Parathyroid adenoma (tissue), 2 donors: ENCODE results near the gene PCBP2.

ENCODE experiments used
- H2AFZ ChIP-seq: fragments of 300-600 bp; sonication (generic); one replicate; pipeline ENCODE4 v1.7.0; 2017; ENCODE audit warnings: antibody characterized with exemption, mild to moderate bottlenecking
- H3K27ac ChIP-seq: fragments of 300-600 bp; sonication (generic); one replicate; pipeline ENCODE4 v1.7.0; 2017
- H3K27me3 ChIP-seq: fragments of 300-600 bp; sonication (generic); one replicate; pipeline ENCODE4 v1.7.0; 2017; ENCODE audit warnings: low read length; ENCODE audit not compliant: control insufficient read depth, insufficient read depth
- H3K36me3 ChIP-seq: fragments of 300-600 bp; sonication (generic); one replicate; pipeline ENCODE4 v1.7.0; 2017; ENCODE audit warnings: low read length; ENCODE audit not compliant: control insufficient read depth, insufficient read depth
- H3K4me1 ChIP-seq: fragments of 300-600 bp; sonication (generic); one replicate; pipeline ENCODE4 v1.7.0; 2017; ENCODE audit warnings: control low read depth
- H3K4me2 ChIP-seq: fragments of 300-600 bp; sonication (generic); one replicate; pipeline ENCODE4 v1.7.0; 2017; ENCODE audit warnings: low read length
- H3K4me3 ChIP-seq: fragments of 300-600 bp; sonication (generic); one replicate; pipeline ENCODE4 v1.7.0; 2017; ENCODE audit warnings: low read depth, low read length
- H3K79me2 ChIP-seq: fragments of 300-600 bp; sonication (generic); one replicate; pipeline ENCODE4 v1.7.0; 2017; ENCODE audit warnings: control low read depth
- H3K9ac ChIP-seq: fragments of 300-600 bp; sonication (generic); one replicate; pipeline ENCODE4 v1.7.0; 2017; ENCODE audit warnings: mild to moderate bottlenecking
- H3K9me3 ChIP-seq: fragments of 300-600 bp; sonication (generic); one replicate; pipeline ENCODE4 v1.7.0; 2017; ENCODE audit warnings: low read length; ENCODE audit not compliant: control insufficient read depth
- TF ChIP-seq, protein P1 (sequence below): fragments of 300-600 bp; sonication (generic); IDR thresholded peaks from one replicate; pipeline ENCODE4 v1.7.0; 2017; ENCODE audit warnings: antibody characterized with exemption, mild to moderate bottlenecking
- donor health status: primary hyperparathyroidism.

Gene PCBP2

DNA sequence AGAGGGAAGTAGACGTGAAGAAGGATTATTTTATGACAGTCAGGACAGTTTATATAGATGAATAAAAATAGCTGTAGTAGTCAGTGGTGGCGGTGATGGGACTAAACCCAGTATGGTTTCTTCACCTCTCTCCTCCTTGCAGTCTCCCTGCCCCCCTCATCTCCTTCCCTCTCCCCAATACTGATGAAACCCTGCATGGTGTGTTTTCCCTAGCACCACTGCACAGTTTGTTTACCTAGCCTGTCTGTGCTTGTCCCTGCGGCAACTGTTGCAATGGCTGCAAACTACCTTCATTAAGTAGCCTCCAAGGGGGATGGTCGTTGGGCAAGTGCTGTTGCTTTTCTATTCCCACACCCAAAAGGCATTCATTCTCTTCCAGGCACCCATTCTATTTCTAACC, 14.7 kb downstream of the PCBP2 start:
- Histone ChIP-seq H3K4me2 (no peak overlapping the region), H3K27me3 (no peaks in the 10 kb centered on the region), H3K9me3 (no peaks in the 10 kb centered on the region), H3K9ac (no peak overlapping the region), H3K4me3 (no peak overlapping the region), H2AFZ (no peak overlapping the region), H3K27ac (no peak overlapping the region), H3K79me2 (peaks cover 30% of the 10 kb centered on the region), H3K4me1 (peaks cover 3% of the 10 kb centered on the region), H3K36me3 (no peaks in the 10 kb centered on the region)
- TF ChIP-seq, protein P1, sequence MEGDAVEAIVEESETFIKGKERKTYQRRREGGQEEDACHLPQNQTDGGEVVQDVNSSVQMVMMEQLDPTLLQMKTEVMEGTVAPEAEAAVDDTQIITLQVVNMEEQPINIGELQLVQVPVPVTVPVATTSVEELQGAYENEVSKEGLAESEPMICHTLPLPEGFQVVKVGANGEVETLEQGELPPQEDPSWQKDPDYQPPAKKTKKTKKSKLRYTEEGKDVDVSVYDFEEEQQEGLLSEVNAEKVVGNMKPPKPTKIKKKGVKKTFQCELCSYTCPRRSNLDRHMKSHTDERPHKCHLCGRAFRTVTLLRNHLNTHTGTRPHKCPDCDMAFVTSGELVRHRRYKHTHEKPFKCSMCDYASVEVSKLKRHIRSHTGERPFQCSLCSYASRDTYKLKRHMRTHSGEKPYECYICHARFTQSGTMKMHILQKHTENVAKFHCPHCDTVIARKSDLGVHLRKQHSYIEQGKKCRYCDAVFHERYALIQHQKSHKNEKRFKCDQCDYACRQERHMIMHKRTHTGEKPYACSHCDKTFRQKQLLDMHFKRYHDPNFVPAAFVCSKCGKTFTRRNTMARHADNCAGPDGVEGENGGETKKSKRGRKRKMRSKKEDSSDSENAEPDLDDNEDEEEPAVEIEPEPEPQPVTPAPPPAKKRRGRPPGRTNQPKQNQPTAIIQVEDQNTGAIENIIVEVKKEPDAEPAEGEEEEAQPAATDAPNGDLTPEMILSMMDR, result no peak

DNA sequence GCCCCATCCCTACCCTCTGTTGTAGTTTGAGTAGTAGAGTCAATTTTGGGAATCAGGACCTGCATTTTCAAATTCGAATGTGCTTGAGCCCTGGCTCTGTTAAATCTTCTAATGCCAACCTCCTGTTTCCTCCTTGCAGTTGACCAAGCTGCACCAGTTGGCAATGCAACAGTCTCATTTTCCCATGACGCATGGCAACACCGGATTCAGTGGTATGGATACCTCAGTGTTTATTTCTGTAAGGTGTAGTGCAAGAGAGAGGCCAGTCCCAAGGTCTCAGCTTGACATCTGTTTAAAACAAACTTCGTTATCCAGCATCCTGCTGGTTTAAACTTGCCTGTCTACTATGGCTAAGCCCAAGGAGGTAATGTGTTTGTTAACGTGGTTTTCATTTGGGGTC, 15.2 kb downstream of the PCBP2 start:
- peaks cover 30% of the 10 kb centered on the region for H3K79me2 ChIP-seq
- H3K36me3 ChIP-seq, result no peaks in the 10 kb centered on the region
- no peak overlapping the region for H3K27ac ChIP-seq
- no peak overlapping the region for H3K9ac ChIP-seq
- no peaks in the 10 kb centered on the region for H3K27me3 ChIP-seq
- no peaks in the 10 kb centered on the region for H3K9me3 ChIP-seq
- TF ChIP-seq, protein P1, result no peak
- no peak overlapping the region for H2AFZ ChIP-seq
- no peak overlapping the region for H3K4me2 ChIP-seq
- peaks cover 7% of the 10 kb centered on the region for H3K4me1 ChIP-seq
- H3K4me3 ChIP-seq, result no peak overlapping the region

DNA sequence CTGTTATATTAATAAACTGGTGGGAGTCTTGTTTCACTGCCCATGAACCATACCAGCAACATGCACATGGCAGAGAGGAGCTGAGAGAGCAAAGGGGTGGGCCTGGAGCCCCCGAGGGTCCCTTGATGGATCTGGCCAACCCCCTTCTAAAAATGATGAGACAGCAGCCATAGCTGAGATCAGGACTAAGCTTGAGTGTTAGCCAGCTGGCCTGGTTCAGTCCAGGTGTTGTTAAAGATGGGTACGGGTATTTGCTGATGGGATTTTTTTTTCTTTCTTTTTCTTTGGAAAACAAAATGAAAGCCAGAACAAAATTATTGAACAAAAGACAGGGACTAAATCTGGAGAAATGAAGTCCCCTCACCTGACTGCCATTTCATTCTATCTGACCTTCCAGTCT, 16.0 kb downstream of the PCBP2 start:
- Histone ChIP-seq H3K27me3 (no peaks in the 10 kb centered on the region), H3K36me3 (no peaks in the 10 kb centered on the region), H3K27ac (no peak overlapping the region), H2AFZ (no peak overlapping the region), H3K4me3 (no peak overlapping the region), H3K79me2 (peaks cover 24% of the 10 kb centered on the region), H3K9ac (no peak overlapping the region), H3K9me3 (no peaks in the 10 kb centered on the region), H3K4me2 (no peak overlapping the region), H3K4me1 (peaks cover 13% of the 10 kb centered on the region)
- TF ChIP-seq, protein P1, result no peak

DNA sequence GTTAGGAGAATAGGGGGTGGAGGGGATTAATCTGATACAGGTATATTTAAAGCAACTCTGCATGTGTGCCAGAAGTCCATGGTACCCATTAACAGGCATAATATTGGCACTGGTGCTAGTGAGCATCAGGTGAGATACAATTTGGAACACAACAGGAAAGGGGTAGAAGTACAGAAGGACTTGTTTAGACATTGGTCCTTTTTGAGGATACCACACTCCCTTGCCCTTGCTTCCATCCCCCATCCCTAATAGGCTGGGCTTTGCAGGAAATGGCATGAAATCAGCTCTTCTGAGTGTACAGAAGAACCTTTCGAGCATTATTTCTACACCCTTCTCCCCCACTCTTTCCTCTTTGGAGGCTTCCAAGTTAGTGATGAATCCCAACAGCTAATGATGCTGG, 16.4 kb downstream of the PCBP2 start:
- Histone ChIP-seq H3K4me2 (no peak overlapping the region), H3K4me1 (peaks cover 17% of the 10 kb centered on the region), H3K27ac (no peak overlapping the region), H3K9me3 (no peaks in the 10 kb centered on the region), H3K27me3 (no peaks in the 10 kb centered on the region), H3K36me3 (no peaks in the 10 kb centered on the region), H3K79me2 (peaks cover 24% of the 10 kb centered on the region), H3K9ac (no peak overlapping the region), H2AFZ (no peak overlapping the region), H3K4me3 (no peak overlapping the region)
- TF ChIP-seq, protein P1, result no peak

DNA sequence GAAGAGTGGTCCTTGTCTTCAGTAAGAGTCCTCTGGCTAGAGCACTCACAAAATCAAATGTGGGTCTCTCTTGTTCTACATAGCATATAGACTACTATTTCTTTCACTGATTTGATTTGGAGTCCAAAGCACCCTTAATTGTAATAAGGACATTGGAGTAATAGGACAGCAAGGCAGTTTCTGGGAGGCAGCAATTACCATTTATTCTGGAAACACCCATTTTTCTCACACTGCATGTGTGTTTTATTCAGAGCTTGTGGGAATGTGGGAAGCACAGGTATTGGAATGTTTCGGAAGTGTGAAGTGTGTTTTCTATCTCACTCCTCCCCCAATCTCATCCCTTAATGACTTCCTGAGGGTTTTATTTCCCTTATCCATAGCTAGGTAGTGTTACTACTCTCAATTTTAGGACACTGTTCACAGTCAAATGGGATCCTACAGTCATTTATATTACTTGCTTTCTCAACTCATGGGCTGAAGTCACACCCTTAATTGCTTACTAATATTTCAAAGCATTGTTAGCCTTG, 20.2 kb downstream of the PCBP2 start:
- Histone ChIP-seq H3K4me2 (no peak overlapping the region), H3K4me3 (no peak overlapping the region), H3K9me3 (no peaks in the 10 kb centered on the region), H3K27ac (no peak overlapping the region), H3K79me2 (peaks cover 24% of the 10 kb centered on the region), H3K27me3 (no peaks in the 10 kb centered on the region), H3K36me3 (no peaks in the 10 kb centered on the region), H2AFZ (no peak overlapping the region), H3K4me1 (peaks cover 40% of the 10 kb centered on the region), H3K9ac (no peak overlapping the region)
- TF ChIP-seq, protein P1, result no peak
